Measurements from ENCODE around the gene TNFRSF19. TPM values are rescaled to one million over a fixed set of nuclear protein-coding genes. Genes with fewer than 3 reads are reported as not detected.

TNFRSF19 gene
- total and polyA plus RNA-seq, 2 of the 13 experiments (the other 11 are each of a cell fraction or from before 2014, with no cell fraction given): 75.3 to 77.7 TPM

- TF ChIP-seq THAP9 (CRISPR knock-in tag; IDR thresholded peaks at IDR 0.05; ENCODE audit: borderline replicate concordance) (no peak), ZNF563 (CRISPR knock-in tag; IDR thresholded peaks at IDR 0.05) (0 out of 2 replicates have a peak, but pooled peaks have one; percentile 7), ZNF556 (CRISPR knock-in tag; IDR thresholded peaks at IDR 0.05; ENCODE audit: borderline replicate concordance) (0 out of 2 replicates have a peak, but pooled peaks have one; percentile 14), USF2 (IDR thresholded peaks at IDR 0.05; ENCODE audit: low read depth, low read length) (no peak), USF2 (CRISPR knock-in tag; IDR thresholded peaks at IDR 0.05; ENCODE audit: borderline replicate concordance) (no peak), IRF9 (CRISPR knock-in tag; IDR thresholded peaks at IDR 0.05; ENCODE audit: borderline replicate concordance) (no peak), ZNF136 (CRISPR knock-in tag; IDR thresholded peaks at IDR 0.05; ENCODE audit: low read depth) (no peak), BATF2 (CRISPR knock-in tag; IDR thresholded peaks at IDR 0.05) (no peak), ZNF331 (CRISPR knock-in tag; IDR thresholded peaks at IDR 0.05) (no peak), ZNF256 (CRISPR knock-in tag; conservative IDR thresholded peaks at IDR 0.05) (0 out of 2 replicates have a peak, but pooled peaks have one; percentile 29), FLYWCH1 (CRISPR knock-in tag; IDR thresholded peaks at IDR 0.05) (no peak), ZNF7 (CRISPR knock-in tag; IDR thresholded peaks at IDR 0.05) (no peak), SNAPC2 (CRISPR knock-in tag; IDR thresholded peaks at IDR 0.05) (no peak; the same call in 1 of the 2 replicates), BCL6 (CRISPR knock-in tag; IDR thresholded peaks at IDR 0.05) (no peak), SNRNP70 (IDR thresholded peaks at IDR 0.05; ENCODE audit: low read depth, low read length) (no peak), MAF1 (CRISPR knock-in tag; IDR thresholded peaks at IDR 0.05; ENCODE audit: borderline replicate concordance) (peak; percentile 63; the same call in 1 of the 2 replicates), AGO1 (IDR thresholded peaks at IDR 0.05; ENCODE audit: low read depth, low read length, poor library complexity, severe bottlenecking) (peak; percentile 90), KDM1A (CRISPR knock-in tag; IDR thresholded peaks at IDR 0.05) (no peak), BCL3 (CRISPR knock-in tag; IDR thresholded peaks at IDR 0.05) (no peak; the same call in 1 of the 2 replicates), ZNF562 (CRISPR knock-in tag; IDR thresholded peaks at IDR 0.05; ENCODE audit: borderline replicate concordance) (no peak), NONO (IDR thresholded peaks at IDR 0.05) (no peak), NONO (CRISPR knock-in tag; conservative IDR thresholded peaks at IDR 0.05) (peak; percentile 82)
Observed at GRCh38 chr13:23579072-23579895, 9.1 kb downstream of the TNFRSF19 start (continued).
